Glomerular visceral epithelial cell (primary cell): ENCODE measurements around the gene URM1.
A peak's percentile ranks its signal among the peaks of the same experiment; 100 is the strongest.

ENCODE experiments used
- DNase-seq: peaks from one replicate; pipeline ENCODE4 v3.0.0-alpha.2; 2016; ENCODE audit errors: extremely low spot score

Gene URM1

DNA sequence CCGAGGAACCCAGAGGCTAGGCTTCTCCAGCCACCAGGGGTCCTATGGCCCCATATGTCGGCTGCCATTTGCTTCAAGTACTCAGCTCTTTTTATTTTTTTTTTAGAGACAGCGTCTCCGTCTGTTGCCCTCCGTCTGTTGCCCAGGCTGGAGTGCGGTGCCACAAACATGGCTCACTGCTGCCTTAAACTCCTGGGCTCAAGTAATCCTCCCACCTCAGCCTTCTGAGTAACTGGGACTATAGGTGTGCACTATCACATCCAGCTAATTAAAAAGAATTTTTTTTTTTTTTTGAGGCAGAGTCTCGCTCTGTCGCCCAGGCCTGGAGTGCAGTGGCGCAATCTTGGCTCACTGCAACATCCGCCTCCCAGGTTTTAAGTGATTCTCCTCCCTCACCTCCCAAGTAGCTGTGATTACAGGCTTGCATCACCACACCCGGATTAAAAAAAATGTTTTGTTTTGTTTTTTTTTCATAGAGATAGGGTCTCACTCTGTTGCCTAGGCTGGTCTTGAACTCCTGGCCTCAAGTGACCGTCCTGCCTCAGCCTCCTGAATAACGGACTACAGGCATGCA is 58.4 kb downstream of the URM1 start:
- DNase-seq, result no peak

DNA sequence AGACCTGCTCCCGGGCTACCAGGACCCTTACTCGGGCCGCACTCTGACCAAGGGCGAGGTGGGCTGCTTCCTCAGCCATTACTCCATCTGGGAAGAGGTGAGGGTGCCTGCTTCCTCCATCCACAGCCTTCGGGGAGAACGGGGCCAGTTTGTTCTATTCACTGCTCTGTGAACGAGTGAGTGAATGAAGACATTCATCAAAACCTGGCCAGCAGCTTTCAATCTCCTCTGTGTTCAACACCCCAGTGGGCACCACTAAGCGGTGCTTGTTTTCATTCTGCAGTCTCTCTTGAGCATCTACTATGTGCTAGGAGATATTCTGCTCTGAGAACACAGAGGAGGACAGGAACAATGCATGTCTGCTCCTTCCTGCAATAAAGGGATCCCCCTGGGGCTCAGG is 60.0 kb downstream of the URM1 start:
- DNase-seq, result no peak

- no peak for DNase-seq
Observed at GRCh38 chr9:128434340-128434739, 63.2 kb downstream of the URM1 start.

DNA sequence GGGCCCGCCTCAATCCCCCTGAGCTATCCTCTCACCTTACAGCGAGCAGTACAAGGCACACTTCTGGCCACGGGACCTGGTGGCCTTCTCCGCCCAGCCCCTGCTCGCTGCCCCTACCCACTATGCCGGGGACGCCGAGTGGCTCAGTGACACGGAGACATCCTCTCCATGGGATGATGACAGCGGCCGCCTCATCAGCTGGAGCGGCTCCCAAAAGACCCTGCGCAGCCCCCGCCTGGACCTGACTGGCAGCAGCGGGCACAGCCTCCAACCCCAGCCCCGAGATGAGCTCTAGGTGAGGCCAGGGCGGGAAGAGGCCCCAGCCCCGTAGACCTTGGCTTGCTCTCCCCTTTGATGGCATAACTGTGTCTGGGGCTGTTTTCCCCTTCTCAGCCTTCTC is 64.4 kb downstream of the URM1 start:
- DNase-seq, result no peak

DNA sequence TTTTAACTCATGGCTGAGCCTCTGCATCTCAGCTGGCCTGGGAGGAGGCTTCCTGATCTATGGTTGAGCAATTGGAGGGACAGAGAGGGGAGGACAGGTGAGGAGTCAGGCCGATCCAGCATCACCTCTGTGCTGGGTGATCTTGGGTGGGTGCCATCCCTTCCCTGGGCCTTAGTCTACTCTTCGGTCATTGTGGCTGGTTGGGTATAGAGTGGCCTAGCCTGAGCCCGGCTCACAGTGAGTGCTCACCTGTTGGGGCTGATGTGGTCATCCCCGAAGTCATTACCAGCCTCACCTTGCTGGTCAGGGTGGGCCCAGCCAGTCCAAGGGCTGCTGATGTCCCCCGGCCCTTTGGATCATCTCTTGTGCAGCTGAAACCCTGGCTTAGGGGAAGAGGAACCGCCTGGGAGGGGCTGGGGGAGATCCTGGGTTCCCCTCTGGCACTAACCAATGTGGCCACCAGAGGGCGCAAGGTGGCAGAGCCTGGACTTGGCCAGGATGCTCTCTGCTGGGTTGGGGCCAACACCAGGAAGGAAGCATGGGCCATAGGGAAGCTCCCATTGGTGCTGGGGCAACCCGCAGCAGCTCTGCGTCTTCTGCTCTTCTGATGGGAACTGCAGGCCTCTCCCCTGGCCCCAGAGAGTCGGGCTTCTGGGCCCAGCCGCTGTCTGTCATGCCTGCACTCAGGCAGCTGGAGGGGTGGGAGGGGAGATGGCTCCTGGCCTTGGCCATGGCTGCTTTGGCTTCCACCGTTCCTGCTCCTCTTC is 67.4 kb downstream of the URM1 start:
- peak; percentile 83 for DNase-seq

DNA sequence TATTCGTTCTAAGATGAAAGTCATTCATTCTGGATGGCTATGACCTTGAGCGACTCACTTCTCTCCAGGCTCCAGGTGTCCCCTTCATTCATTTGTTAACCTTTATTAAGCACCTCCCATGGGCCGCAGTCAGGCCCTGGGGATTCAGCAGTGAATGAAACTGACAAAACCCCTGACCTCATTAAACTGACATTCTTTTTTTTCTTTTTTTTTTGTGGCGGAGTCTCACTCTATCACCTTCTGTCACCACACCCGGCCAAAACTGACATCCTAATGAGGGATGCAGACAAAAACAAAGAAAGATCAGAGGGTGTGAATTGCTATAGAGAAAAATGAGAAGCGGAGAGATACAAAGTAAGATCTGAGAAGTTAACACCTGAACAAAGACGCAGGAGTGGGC is 68.1 kb downstream of the URM1 start:
- DNase-seq, result no peak
